ENCODE measurements around the gene SKAP2. TPM values are rescaled to one million over a fixed set of nuclear protein-coding genes. Genes with fewer than 3 reads are reported as not detected.

The SKAP2 gene
- polyA plus RNA-seq, 3 donors: 19.2 to 204 (median 158) TPM

GRCh38 chr7:26652401-26653100 lies 211.8 kb downstream of the SKAP2 start:
- no peaks in the 10 kb centered on the region for H3K27me3 Mint-ChIP-seq (ENCODE audit: low read depth in 3 of 3)
- no peak overlapping the region for H3K9ac ChIP-seq (ENCODE audit: insufficient read depth, low read length, poor library complexity, severe bottlenecking)
- no peaks in the 10 kb centered on the region for H3K9me3 Mint-ChIP-seq
- no peak overlapping the region for H3K4me3 ChIP-seq (replicated peaks in 1 of 3; ENCODE audit: low read depth in 2 of 3, low read length in 3 of 3)
- H4K20me1 ChIP-seq (ENCODE audit: insufficient read depth, low read length): no peaks in the 10 kb centered on the region
- H3K36me3 ChIP-seq (replicated peaks in 1 of 2; ENCODE audit: control insufficient read depth in 1 of 2, insufficient read depth in 2 of 2, low read length in 2 of 2): no peaks in the 10 kb centered on the region
- no peak for TF ChIP-seq CTCF (IDR thresholded peaks at IDR 0.05)
- no peak overlapping the region for H3K4me2 ChIP-seq (replicated peaks; ENCODE audit: extremely low read depth, low read length, poor library complexity, severe bottlenecking)
- H3K27ac ChIP-seq (ENCODE audit: low read depth in 1 of 2, low read length in 2 of 2): no peak overlapping the region
- H3K4me1 ChIP-seq (ENCODE audit: control insufficient read depth in 1 of 2, insufficient read depth in 2 of 2, low read length in 2 of 2): no peaks in the 10 kb centered on the region
- intact Hi-C loops (cut with micrococcal nuclease): no loop called here
- H3K9me3 ChIP-seq (replicated peaks in 1 of 2; ENCODE audit: control insufficient read depth in 1 of 2, insufficient read depth in 1 of 2, low read length in 2 of 2): no peaks in the 10 kb centered on the region
- H3K27ac Mint-ChIP-seq: no peak overlapping the region
- peaks cover 2% of the 10 kb centered on the region for H3K4me1 Mint-ChIP-seq
- H3K36me3 Mint-ChIP-seq: peaks cover 8 to 21% of the 10 kb centered on the region in 2 donors
- 80% methylated on average over 1 of the region's 8 CpGs for WGBS (ENCODE audit: insufficient coverage)
- H3K79me2 ChIP-seq (ENCODE audit: insufficient read depth, low read length): no peaks in the 10 kb centered on the region
- no peak for DNase-seq
- H3K27me3 ChIP-seq (ENCODE audit: control insufficient read depth in 2 of 2, insufficient read depth in 2 of 2, low read length in 2 of 2): no peaks in the 10 kb centered on the region
- H2AFZ ChIP-seq (ENCODE audit: insufficient read depth, low read depth, low read length, poor library complexity, severe bottlenecking): no peak overlapping the region
- H3K4me3 Mint-ChIP-seq: no peak overlapping the region

GRCh38 chr7:26650103-26650502 lies 214.3 kb downstream of the SKAP2 start:
- H3K79me2 ChIP-seq (ENCODE audit: insufficient read depth, low read length): no peaks in the 10 kb centered on the region
- no peaks in the 10 kb centered on the region for H3K27me3 ChIP-seq (ENCODE audit: control insufficient read depth in 2 of 2, insufficient read depth in 2 of 2, low read length in 2 of 2)
- no CpG with 5 or more reads among the region's 2 CpGs for WGBS (ENCODE audit: insufficient coverage)
- Mint-ChIP-seq H3K27me3 (ENCODE audit: low read depth in 3 of 3) (no peaks in the 10 kb centered on the region), H3K4me1 (peaks cover 18% of the 10 kb centered on the region), H3K4me3 (no peak overlapping the region), H3K36me3 (peaks cover 8 to 16% of the 10 kb centered on the region in 2 donors), H3K27ac (no peak overlapping the region), H3K9me3 (no peaks in the 10 kb centered on the region)
- H3K4me2 ChIP-seq (replicated peaks; ENCODE audit: extremely low read depth, low read length, poor library complexity, severe bottlenecking): no peak overlapping the region
- H3K4me1 ChIP-seq (ENCODE audit: control insufficient read depth in 1 of 2, insufficient read depth in 2 of 2, low read length in 2 of 2): peaks cover 8 to 12% of the 10 kb centered on the region in 2 donors
- no peak for DNase-seq
- intact Hi-C loops (cut with micrococcal nuclease): no loop called here
- H3K9ac ChIP-seq (ENCODE audit: insufficient read depth, low read length, poor library complexity, severe bottlenecking): no peak overlapping the region
- no peaks in the 10 kb centered on the region for H4K20me1 ChIP-seq (ENCODE audit: insufficient read depth, low read length)
- TF ChIP-seq CTCF (IDR thresholded peaks at IDR 0.05): no peak
- H3K36me3 ChIP-seq (replicated peaks in 1 of 2; ENCODE audit: control insufficient read depth in 1 of 2, insufficient read depth in 2 of 2, low read length in 2 of 2): no peaks in the 10 kb centered on the region
- no peak overlapping the region for H3K27ac ChIP-seq (ENCODE audit: low read depth in 1 of 2, low read length in 2 of 2)
- H3K4me3 ChIP-seq (replicated peaks in 1 of 3; ENCODE audit: low read depth in 2 of 3, low read length in 3 of 3): no peak overlapping the region
- no peaks in the 10 kb centered on the region for H3K9me3 ChIP-seq (replicated peaks in 1 of 2; ENCODE audit: control insufficient read depth in 1 of 2, insufficient read depth in 1 of 2, low read length in 2 of 2)
- no peak overlapping the region for H2AFZ ChIP-seq (ENCODE audit: insufficient read depth, low read depth, low read length, poor library complexity, severe bottlenecking)

All from CD14-positive monocyte (primary cell).